GM12878 (cell line): ENCODE results near the gene AGAP2. TPM values are rescaled to one million over a fixed set of nuclear protein-coding genes. Genes with fewer than 3 reads are reported as not detected.

Source experiments
- ATF7 ChIP-seq: fragments of 450-650 bp; IDR thresholded peaks from 2 replicates; pipeline ENCODE4 v1.6.1; 2016; ENCODE audit warnings: low read depth, mild to moderate bottlenecking
- BHLHE40 ChIP-seq, 2 experiments: fragments of 450-650 bp in 1 of 2; IDR thresholded peaks; 2 replicates each; pipeline ENCODE4 v1.6.1; 2011 to 2017; ENCODE audit warnings: low read depth in 2 of 2, borderline replicate concordance in 1 of 2, improper control_type of control experiment in 1 of 2, low read length in 1 of 2, mild to moderate bottlenecking in 1 of 2
- CBFB ChIP-seq: IDR thresholded peaks from 2 replicates; pipeline ENCODE4 v1.6.1; 2016; ENCODE audit warnings: antibody characterized with exemption, low read depth
- IRF3 ChIP-seq: fragments of 450-650 bp; IDR thresholded peaks from 2 replicates; pipeline ENCODE4 v1.6.1; 2014; ENCODE audit warnings: mild to moderate bottlenecking
- NBN ChIP-seq: fragments of 450-650 bp; IDR thresholded peaks from 2 replicates; pipeline ENCODE4 v1.6.1; 2016
- NFYA ChIP-seq: IDR thresholded peaks from 2 replicates; pipeline ENCODE4 v1.6.1; 2011; ENCODE audit warnings: low read depth, mild to moderate bottlenecking, low read length, improper control_type of control experiment, borderline replicate concordance
- PKNOX1 ChIP-seq: fragments of 450-650 bp; IDR thresholded peaks from 2 replicates; pipeline ENCODE4 v1.6.1; 2016; ENCODE audit warnings: mild to moderate bottlenecking
- PML ChIP-seq: IDR thresholded peaks from 2 replicates; pipeline ENCODE4 v1.6.1; 2012; ENCODE audit warnings: low read length, inconsistent platforms
- RELB ChIP-seq: fragments of 450-650 bp; IDR thresholded peaks from 2 replicates; pipeline ENCODE4 v1.6.1; 2017; ENCODE audit warnings: low read depth, mild to moderate bottlenecking, moderate library complexity
- SIN3A ChIP-seq: IDR thresholded peaks from 2 replicates; pipeline ENCODE4 v1.6.1; 2012; ENCODE audit warnings: low read depth, low read length, improper control_type of control experiment
- SKIL ChIP-seq: fragments of 450-650 bp; IDR thresholded peaks from 2 replicates; pipeline ENCODE4 v1.6.1; 2017; ENCODE audit warnings: mild to moderate bottlenecking, low read depth, inconsistent platforms; ENCODE audit not compliant: poor library complexity, severe bottlenecking
- TARDBP ChIP-seq: IDR thresholded peaks from 2 replicates; pipeline ENCODE4 v1.6.1; 2016; ENCODE audit warnings: borderline replicate concordance
- polyA plus RNA-seq, 11 experiments: library from polyadenylated mRNA; depleted of rRNA in 4 of 11; unstranded in 6 of 11; stranded (reverse) in 5 of 11; fragments of >200 nt; fragmentation: Nextera tagmentation in 4 of 11; fragmentation: Illumina TruSeq in 1 of 11; extraction: Ambion mirVana in 4 of 11; extraction: Trizol in 1 of 11; gene quantifications; 1 replicate in 1 of 11; 2 replicates in 10 of 11; pipeline versions ENCODE4 v1.2.1 to v1.2.3, GENCODE V29; 2011 to 2016; ENCODE audit warnings: inconsistent platforms in 2 of 11, missing spikeins in 2 of 11, low read depth in 1 of 11
- total RNA-seq, 4 experiments: library from RNA; depleted of rRNA in 3 of 4; stranded (reverse); fragments of >200 nt in 3 of 4; fragmentation: Illumina TruSeq in 1 of 4; extraction: Trizol in 1 of 4; gene quantifications; 2 replicates each; pipeline versions ENCODE4 v1.2.1 to v1.2.3, GENCODE V29; 2013 to 2021
- TF ChIP-seq, protein P1 (sequence below): fragments of 450-650 bp; formaldehyde crosslinking; IDR thresholded peaks from 2 replicates; pipeline ENCODE4 v1.4.0; 2020; ENCODE audit warnings: mild to moderate bottlenecking, moderate library complexity
- TF ChIP-seq, protein P2 (sequence below): IDR thresholded peaks from 2 replicates; pipeline ENCODE4 v1.6.1; 2012; ENCODE audit warnings: mild to moderate bottlenecking, low read depth, low read length

The AGAP2 gene
- total and polyA plus RNA-seq, 10 of the 15 experiments (the other 5 are each of a cell fraction or from before 2014, with no cell fraction given) = 0.29 to 19.8 (median 11.0) TPM

GRCh38 chr12:57693659-57694458 lies 44.7 kb downstream of the AGAP2 start, which contains the start of gene OS9 (continued):
- TF ChIP-seq RELB = peak; percentile 95
- TF ChIP-seq SKIL = peak; percentile 41
- peak; percentile 26; the same call in 1 of the 2 replicates for TF ChIP-seq NFYA
- TF ChIP-seq BHLHE40 (IDR thresholded peaks at IDR 0.05; ENCODE audit: borderline replicate concordance in 1 of 2, low read depth in 2 of 2, low read length in 1 of 2) = peak; percentile 24 to 41; a peak in 3 of 4 replicates
- TF ChIP-seq ATF7 = peak; percentile 35; the same call in 1 of the 2 replicates
- TF ChIP-seq, protein P1, sequence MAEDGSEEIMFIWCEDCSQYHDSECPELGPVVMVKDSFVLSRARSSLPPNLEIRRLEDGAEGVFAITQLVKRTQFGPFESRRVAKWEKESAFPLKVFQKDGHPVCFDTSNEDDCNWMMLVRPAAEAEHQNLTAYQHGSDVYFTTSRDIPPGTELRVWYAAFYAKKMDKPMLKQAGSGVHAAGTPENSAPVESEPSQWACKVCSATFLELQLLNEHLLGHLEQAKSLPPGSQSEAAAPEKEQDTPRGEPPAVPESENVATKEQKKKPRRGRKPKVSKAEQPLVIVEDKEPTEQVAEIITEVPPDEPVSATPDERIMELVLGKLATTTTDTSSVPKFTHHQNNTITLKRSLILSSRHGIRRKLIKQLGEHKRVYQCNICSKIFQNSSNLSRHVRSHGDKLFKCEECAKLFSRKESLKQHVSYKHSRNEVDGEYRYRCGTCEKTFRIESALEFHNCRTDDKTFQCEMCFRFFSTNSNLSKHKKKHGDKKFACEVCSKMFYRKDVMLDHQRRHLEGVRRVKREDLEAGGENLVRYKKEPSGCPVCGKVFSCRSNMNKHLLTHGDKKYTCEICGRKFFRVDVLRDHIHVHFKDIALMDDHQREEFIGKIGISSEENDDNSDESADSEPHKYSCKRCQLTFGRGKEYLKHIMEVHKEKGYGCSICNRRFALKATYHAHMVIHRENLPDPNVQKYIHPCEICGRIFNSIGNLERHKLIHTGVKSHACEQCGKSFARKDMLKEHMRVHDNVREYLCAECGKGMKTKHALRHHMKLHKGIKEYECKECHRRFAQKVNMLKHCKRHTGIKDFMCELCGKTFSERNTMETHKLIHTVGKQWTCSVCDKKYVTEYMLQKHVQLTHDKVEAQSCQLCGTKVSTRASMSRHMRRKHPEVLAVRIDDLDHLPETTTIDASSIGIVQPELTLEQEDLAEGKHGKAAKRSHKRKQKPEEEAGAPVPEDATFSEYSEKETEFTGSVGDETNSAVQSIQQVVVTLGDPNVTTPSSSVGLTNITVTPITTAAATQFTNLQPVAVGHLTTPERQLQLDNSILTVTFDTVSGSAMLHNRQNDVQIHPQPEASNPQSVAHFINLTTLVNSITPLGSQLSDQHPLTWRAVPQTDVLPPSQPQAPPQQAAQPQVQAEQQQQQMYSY (CRISPR knock-in tag) = no peak
- TF ChIP-seq SIN3A = peak; percentile 86
- TF ChIP-seq TARDBP = no peak; the same call in 1 of the 2 replicates
- peak; percentile 97 for TF ChIP-seq PKNOX1
- peak; percentile 81; the same call in 1 of the 2 replicates for TF ChIP-seq NBN
- peak; percentile 89 for TF ChIP-seq PML
- TF ChIP-seq CBFB = 0 out of 2 replicates have a peak, but pooled peaks have one; percentile 51
- TF ChIP-seq, protein P2, sequence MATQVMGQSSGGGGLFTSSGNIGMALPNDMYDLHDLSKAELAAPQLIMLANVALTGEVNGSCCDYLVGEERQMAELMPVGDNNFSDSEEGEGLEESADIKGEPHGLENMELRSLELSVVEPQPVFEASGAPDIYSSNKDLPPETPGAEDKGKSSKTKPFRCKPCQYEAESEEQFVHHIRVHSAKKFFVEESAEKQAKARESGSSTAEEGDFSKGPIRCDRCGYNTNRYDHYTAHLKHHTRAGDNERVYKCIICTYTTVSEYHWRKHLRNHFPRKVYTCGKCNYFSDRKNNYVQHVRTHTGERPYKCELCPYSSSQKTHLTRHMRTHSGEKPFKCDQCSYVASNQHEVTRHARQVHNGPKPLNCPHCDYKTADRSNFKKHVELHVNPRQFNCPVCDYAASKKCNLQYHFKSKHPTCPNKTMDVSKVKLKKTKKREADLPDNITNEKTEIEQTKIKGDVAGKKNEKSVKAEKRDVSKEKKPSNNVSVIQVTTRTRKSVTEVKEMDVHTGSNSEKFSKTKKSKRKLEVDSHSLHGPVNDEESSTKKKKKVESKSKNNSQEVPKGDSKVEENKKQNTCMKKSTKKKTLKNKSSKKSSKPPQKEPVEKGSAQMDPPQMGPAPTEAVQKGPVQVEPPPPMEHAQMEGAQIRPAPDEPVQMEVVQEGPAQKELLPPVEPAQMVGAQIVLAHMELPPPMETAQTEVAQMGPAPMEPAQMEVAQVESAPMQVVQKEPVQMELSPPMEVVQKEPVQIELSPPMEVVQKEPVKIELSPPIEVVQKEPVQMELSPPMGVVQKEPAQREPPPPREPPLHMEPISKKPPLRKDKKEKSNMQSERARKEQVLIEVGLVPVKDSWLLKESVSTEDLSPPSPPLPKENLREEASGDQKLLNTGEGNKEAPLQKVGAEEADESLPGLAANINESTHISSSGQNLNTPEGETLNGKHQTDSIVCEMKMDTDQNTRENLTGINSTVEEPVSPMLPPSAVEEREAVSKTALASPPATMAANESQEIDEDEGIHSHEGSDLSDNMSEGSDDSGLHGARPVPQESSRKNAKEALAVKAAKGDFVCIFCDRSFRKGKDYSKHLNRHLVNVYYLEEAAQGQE = peak; percentile 40; the same call in 1 of the 2 replicates
- peak; percentile 88 for TF ChIP-seq IRF3
